ENCODE results near the gene MYO18A.
A peak's percentile ranks its signal among the peaks of the same experiment; 100 is the strongest.
"Not testable (repeated sequence)": the region's sequence is repeated elsewhere in the genome, so short reads cannot be mapped to it uniquely, and the experiment has no call there.

MYO18A gene, protein sequence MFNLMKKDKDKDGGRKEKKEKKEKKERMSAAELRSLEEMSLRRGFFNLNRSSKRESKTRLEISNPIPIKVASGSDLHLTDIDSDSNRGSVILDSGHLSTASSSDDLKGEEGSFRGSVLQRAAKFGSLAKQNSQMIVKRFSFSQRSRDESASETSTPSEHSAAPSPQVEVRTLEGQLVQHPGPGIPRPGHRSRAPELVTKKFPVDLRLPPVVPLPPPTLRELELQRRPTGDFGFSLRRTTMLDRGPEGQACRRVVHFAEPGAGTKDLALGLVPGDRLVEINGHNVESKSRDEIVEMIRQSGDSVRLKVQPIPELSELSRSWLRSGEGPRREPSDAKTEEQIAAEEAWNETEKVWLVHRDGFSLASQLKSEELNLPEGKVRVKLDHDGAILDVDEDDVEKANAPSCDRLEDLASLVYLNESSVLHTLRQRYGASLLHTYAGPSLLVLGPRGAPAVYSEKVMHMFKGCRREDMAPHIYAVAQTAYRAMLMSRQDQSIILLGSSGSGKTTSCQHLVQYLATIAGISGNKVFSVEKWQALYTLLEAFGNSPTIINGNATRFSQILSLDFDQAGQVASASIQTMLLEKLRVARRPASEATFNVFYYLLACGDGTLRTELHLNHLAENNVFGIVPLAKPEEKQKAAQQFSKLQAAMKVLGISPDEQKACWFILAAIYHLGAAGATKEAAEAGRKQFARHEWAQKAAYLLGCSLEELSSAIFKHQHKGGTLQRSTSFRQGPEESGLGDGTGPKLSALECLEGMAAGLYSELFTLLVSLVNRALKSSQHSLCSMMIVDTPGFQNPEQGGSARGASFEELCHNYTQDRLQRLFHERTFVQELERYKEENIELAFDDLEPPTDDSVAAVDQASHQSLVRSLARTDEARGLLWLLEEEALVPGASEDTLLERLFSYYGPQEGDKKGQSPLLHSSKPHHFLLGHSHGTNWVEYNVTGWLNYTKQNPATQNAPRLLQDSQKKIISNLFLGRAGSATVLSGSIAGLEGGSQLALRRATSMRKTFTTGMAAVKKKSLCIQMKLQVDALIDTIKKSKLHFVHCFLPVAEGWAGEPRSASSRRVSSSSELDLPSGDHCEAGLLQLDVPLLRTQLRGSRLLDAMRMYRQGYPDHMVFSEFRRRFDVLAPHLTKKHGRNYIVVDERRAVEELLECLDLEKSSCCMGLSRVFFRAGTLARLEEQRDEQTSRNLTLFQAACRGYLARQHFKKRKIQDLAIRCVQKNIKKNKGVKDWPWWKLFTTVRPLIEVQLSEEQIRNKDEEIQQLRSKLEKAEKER (N-terminal part only)

DNA sequence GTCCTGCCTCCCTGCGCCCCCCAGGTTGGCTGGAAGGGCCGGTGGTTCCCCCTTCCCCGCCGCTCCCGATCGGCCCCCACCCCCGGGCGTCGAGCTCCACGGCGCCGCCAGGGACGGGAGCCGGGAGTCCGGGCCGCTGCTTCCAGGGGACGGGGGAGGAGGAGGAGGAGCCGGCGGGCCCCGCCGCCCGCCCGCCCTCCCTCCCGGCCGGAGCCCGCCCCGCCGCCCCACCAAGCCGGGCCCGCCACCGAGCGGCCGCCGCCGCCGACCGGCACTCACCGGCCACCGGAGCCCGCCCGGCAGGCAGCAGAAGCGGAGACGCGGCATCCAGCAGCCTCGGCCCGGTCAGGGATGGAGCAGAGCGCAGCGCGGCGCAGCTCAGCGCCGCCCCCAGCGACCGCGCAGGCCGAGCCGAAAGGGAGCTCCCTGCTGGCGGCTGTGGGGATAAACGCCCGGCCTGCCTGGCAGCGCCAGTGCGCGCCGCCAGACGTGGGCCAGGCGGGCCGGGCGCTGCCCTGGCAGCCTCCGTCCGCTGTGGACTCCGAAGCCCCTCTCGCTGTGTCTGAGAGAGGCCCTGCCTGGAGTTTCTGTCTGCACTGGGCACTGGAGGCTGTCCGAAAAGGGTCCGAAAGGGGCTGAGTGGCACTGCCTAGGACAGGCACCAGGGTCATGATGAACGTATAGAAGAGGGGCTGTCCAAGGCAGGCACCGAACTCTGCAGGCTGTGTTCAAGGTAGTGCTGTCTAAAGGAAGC, at the start of gene MYO18A:
Gene MYO18A, minus strand, starts transcription at position 365 of the 754 bp plus-strand sequence. CDS start 13,458 bp downstream, outside the sequence.
- ATAC-seq (ENCODE audit: insufficient read depth, low read depth) (peak; percentile 97), DNase-seq (peak; percentile 79)
- TF ChIP-seq, protein P1, sequence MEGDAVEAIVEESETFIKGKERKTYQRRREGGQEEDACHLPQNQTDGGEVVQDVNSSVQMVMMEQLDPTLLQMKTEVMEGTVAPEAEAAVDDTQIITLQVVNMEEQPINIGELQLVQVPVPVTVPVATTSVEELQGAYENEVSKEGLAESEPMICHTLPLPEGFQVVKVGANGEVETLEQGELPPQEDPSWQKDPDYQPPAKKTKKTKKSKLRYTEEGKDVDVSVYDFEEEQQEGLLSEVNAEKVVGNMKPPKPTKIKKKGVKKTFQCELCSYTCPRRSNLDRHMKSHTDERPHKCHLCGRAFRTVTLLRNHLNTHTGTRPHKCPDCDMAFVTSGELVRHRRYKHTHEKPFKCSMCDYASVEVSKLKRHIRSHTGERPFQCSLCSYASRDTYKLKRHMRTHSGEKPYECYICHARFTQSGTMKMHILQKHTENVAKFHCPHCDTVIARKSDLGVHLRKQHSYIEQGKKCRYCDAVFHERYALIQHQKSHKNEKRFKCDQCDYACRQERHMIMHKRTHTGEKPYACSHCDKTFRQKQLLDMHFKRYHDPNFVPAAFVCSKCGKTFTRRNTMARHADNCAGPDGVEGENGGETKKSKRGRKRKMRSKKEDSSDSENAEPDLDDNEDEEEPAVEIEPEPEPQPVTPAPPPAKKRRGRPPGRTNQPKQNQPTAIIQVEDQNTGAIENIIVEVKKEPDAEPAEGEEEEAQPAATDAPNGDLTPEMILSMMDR (IDR thresholded peaks at IDR 0.05; ENCODE audit: borderline replicate concordance, extremely low read depth, low read length, poor library complexity, severe bottlenecking) = peak; percentile 84
- no peak for TF ChIP-seq EZH2 (IDR thresholded peaks at IDR 0.05; ENCODE audit: borderline replicate concordance, low read depth, low read length, severe bottlenecking)
- Histone ChIP-seq H3K9ac (ENCODE audit: low read depth, low read length) (peak within 1 kb of the TSS; percentile 48), H2AFZ (ENCODE audit: low read depth, low read length) (peak within 1 kb of the TSS; percentile 86), H3K9me3 (ENCODE audit: insufficient read depth, low read length, severe bottlenecking) (no peaks in the 10 kb centered on the region), H3K36me3 (ENCODE audit: insufficient read depth, low read length) (no peaks in the 10 kb centered on the region), H3K27me3 (ENCODE audit: insufficient read depth, low read length, poor library complexity) (no peaks in the 10 kb centered on the region), H3K4me2 (ENCODE audit: insufficient read depth, low read length) (peak within 1 kb of the TSS; percentile 67), H3K4me1 (ENCODE audit: insufficient read depth, low read length) (peaks cover 21% of the 10 kb centered on the region), H3K4me3 (ENCODE audit: low read depth in 1 of 2, low read length in 2 of 2) (peak within 1 kb of the TSS; percentile 28 to 61; a peak in 3 of 4 replicates), H3K27ac (ENCODE audit: low read length) (peak within 1 kb of the TSS; percentile 22; the same call in 1 of the 2 replicates), H3K79me2 (ENCODE audit: insufficient read depth, low read length) (no peaks in the 10 kb centered on the region; the same call in 1 of the 2 replicates), H4K20me1 (ENCODE audit: insufficient read depth, low read length) (no peaks in the 10 kb centered on the region; the same call in 1 of the 2 replicates)

DNA sequence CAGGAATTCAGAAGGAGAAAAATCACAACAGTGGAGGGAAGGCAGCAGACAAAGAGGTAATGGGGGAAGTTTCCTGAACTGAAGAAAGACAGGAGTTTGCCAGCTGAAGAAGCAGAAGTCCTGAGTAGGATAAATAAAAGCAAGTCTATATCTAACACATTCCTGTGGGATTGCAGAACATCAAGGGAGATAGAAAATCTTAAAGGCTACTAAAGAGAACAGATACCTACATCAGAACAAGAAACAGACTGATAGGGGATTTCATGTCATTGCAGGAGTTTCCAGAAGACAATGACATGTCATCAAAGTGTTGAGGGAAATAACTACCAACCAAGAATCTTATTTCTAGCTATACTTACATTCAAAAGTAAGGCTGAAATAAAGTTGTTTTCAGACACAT, 45.2 kb upstream of the MYO18A start:
- no peak for DNase-seq
- Histone ChIP-seq H3K4me2 (ENCODE audit: insufficient read depth, low read length) (no peak overlapping the region), H3K4me3 (ENCODE audit: low read depth in 1 of 2, low read length in 2 of 2) (no peak overlapping the region), H3K9ac (ENCODE audit: low read depth, low read length) (no peak overlapping the region), H3K9me3 (ENCODE audit: insufficient read depth, low read length, severe bottlenecking) (no peaks in the 10 kb centered on the region), H2AFZ (ENCODE audit: low read depth, low read length) (no peak overlapping the region), H3K4me1 (ENCODE audit: insufficient read depth, low read length) (no peaks in the 10 kb centered on the region), H3K27ac (ENCODE audit: low read length) (no peak overlapping the region), H3K27me3 (ENCODE audit: insufficient read depth, low read length, poor library complexity) (no peaks in the 10 kb centered on the region), H4K20me1 (ENCODE audit: insufficient read depth, low read length) (no peaks in the 10 kb centered on the region), H3K79me2 (ENCODE audit: insufficient read depth, low read length) (no peaks in the 10 kb centered on the region), H3K36me3 (ENCODE audit: insufficient read depth, low read length) (no peaks in the 10 kb centered on the region)
- TF ChIP-seq, protein P1 (IDR thresholded peaks at IDR 0.05; ENCODE audit: borderline replicate concordance, extremely low read depth, low read length, poor library complexity, severe bottlenecking) = no peak
- TF ChIP-seq EZH2 (IDR thresholded peaks at IDR 0.05; ENCODE audit: borderline replicate concordance, low read depth, low read length, severe bottlenecking) = no peak
- no peak for ATAC-seq (ENCODE audit: insufficient read depth, low read depth)

DNA sequence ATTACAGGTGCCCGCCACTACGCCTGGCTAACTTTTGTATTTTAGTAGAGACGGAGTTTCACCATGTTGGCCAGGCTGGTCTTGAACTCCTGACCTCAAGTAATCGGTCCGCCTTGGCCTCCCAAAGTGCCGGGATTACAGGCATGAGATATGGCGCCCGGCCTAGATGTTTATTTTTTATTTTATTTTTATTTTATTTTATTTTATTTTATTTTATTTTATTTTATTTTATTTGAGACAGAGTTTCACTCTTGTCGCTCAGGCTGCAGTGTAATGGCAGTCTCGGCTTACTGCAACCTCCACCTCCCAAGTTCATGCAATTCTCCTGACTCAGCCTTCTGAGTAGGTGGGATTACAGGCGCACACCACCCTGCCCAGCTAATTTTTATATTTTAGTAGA, 41.1 kb upstream of the MYO18A start:
- H3K36me3 ChIP-seq (ENCODE audit: insufficient read depth, low read length); H3K9me3 ChIP-seq (ENCODE audit: insufficient read depth, low read length, severe bottlenecking); DNase-seq; H3K27me3 ChIP-seq (ENCODE audit: insufficient read depth, low read length, poor library complexity); H2AFZ ChIP-seq (ENCODE audit: low read depth, low read length); ATAC-seq (ENCODE audit: insufficient read depth, low read depth); H3K4me2 ChIP-seq (ENCODE audit: insufficient read depth, low read length); H3K4me1 ChIP-seq (ENCODE audit: insufficient read depth, low read length); H4K20me1 ChIP-seq (ENCODE audit: insufficient read depth, low read length); H3K27ac ChIP-seq (ENCODE audit: low read length); H3K79me2 ChIP-seq (ENCODE audit: insufficient read depth, low read length); H3K9ac ChIP-seq (ENCODE audit: low read depth, low read length); H3K4me3 ChIP-seq (ENCODE audit: low read depth in 1 of 2, low read length in 2 of 2): not testable (repeated sequence)

Measured in DND-41 (cell line).